Transverse colon (tissue), 3 donors: ENCODE measurements around the gene MACF1.

Source experiments
- POLR2A ChIP-seq: fragments of 450-650 bp; IDR thresholded peaks from one replicate; pipeline ENCODE4 v1.6.1; 2016; ENCODE audit warnings: antibody characterized with exemption, mild to moderate bottlenecking, moderate library complexity
- TF ChIP-seq, protein P1 (sequence below), 5 experiments: fragments of 200-600 bp in 3 of 5; fragments of 450-650 bp in 2 of 5; sonication (generic) in 3 of 5; IDR thresholded peaks; 1 replicate in 2 of 5; 2 replicates in 3 of 5; pipeline ENCODE4 v1.5.1; 2016 to 2017; ENCODE audit warnings: antibody characterized with exemption in 5 of 5, inconsistent platforms in 3 of 5, mild to moderate bottlenecking in 2 of 5, moderate library complexity in 1 of 5

DNA sequence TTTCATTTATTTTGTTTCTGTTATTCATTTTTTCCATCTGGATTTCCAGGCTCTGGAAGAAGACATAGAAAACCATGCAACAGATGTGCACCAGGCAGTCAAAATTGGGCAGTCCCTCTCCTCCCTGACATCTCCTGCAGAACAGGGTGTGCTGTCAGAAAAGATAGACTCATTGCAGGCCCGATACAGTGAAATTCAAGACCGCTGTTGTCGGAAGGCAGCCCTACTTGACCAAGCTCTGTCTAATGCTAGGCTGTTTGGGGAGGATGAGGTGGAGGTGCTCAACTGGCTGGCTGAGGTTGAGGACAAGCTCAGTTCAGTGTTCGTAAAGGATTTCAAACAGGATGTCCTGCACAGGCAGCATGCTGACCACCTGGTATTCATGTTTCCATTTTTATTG lies 223.4 kb downstream of the MACF1 start:
- TF ChIP-seq POLR2A = no peak
- TF ChIP-seq, protein P1, sequence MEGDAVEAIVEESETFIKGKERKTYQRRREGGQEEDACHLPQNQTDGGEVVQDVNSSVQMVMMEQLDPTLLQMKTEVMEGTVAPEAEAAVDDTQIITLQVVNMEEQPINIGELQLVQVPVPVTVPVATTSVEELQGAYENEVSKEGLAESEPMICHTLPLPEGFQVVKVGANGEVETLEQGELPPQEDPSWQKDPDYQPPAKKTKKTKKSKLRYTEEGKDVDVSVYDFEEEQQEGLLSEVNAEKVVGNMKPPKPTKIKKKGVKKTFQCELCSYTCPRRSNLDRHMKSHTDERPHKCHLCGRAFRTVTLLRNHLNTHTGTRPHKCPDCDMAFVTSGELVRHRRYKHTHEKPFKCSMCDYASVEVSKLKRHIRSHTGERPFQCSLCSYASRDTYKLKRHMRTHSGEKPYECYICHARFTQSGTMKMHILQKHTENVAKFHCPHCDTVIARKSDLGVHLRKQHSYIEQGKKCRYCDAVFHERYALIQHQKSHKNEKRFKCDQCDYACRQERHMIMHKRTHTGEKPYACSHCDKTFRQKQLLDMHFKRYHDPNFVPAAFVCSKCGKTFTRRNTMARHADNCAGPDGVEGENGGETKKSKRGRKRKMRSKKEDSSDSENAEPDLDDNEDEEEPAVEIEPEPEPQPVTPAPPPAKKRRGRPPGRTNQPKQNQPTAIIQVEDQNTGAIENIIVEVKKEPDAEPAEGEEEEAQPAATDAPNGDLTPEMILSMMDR (IDR thresholded peaks at IDR 0.05) = no peak
